ENCODE results near the gene NIPAL3. TPM values are rescaled to one million over a fixed set of nuclear protein-coding genes. Genes with fewer than 3 reads are reported as not detected.

NIPAL3 gene
- total and polyA plus RNA-seq, 3 donors from 2014 or later, result 11.2 to 46.0 (median 33.1) TPM

DNA sequence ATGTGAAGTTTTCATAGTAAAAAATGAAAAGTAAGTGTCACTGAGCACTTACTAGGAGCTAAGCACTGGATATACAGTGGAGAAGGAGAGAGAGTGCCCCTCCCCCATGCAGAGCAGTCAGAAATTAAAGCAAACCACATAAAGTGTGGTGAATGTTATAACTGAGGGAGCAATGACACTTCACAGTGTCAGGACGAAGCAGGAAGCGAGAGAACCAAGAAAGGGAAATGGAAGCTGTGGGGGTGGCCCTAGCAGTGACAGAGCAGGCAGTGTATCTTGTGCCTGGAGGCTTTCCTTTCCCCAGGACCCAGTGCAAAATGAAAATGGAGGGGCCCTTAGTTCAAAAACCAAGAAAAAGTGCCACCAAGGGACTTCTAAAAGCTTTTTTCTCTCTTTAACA lies 65.5 kb downstream of the NIPAL3 start:
- H3K36me3 ChIP-seq (ENCODE audit: low read depth, missing control alignments), result no peaks in the 10 kb centered on the region
- TF ChIP-seq, protein P1, sequence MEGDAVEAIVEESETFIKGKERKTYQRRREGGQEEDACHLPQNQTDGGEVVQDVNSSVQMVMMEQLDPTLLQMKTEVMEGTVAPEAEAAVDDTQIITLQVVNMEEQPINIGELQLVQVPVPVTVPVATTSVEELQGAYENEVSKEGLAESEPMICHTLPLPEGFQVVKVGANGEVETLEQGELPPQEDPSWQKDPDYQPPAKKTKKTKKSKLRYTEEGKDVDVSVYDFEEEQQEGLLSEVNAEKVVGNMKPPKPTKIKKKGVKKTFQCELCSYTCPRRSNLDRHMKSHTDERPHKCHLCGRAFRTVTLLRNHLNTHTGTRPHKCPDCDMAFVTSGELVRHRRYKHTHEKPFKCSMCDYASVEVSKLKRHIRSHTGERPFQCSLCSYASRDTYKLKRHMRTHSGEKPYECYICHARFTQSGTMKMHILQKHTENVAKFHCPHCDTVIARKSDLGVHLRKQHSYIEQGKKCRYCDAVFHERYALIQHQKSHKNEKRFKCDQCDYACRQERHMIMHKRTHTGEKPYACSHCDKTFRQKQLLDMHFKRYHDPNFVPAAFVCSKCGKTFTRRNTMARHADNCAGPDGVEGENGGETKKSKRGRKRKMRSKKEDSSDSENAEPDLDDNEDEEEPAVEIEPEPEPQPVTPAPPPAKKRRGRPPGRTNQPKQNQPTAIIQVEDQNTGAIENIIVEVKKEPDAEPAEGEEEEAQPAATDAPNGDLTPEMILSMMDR (IDR thresholded peaks at IDR 0.05), result no peak
- no peak for TF ChIP-seq POLR2A (IDR thresholded peaks at IDR 0.05)
- 72 to 75% methylated on average over 2 of the region's 2 CpGs for WGBS, 2 donors
- intact Hi-C loops (cut with DNase I; ENCODE audit: low total_unique reads), result no loop called here
- no peaks in the 10 kb centered on the region for H3K27me3 ChIP-seq
- no peak for DNase-seq
- H3K9me3 ChIP-seq, result no peaks in the 10 kb centered on the region
- no peak overlapping the region for H3K27ac ChIP-seq
- no peak overlapping the region for H3K4me3 ChIP-seq
- H3K4me1 ChIP-seq, result no peaks in the 10 kb centered on the region

DNA sequence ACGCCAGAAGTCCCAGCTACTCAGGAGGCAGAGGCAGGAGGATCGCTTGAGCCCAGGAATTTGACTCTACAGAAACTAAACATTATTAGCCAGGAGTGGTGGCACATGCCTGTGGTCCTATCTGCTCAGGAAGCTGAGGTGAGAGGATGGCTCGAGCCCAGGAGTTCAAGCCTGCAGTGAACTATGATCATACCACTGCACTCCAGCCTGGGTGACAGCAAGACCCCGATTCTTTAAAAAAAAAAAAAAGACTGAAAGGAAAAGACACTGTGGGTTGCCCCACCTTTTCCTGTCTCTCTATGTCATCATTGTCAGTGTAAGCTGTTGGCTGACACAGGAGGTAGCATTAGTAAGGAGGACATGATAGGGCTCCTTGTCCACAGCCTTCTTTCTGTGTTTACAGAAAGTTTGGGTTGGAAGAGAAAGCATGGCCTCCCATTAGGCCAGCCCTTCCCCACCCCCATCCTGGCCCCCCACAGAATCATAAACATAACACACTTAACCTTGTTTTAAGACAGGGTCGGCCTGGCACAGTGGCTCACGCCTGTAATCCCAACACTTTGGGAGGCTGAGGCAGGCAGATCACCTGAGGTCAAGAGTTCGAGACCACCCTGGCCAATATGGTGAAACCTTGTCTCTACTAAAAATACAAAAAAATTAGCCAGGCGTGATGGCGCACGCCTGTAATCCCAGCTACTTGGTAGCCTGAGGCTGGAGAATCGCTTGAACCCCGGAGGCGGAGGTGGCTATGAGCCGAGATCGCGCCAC lies 66.4 kb downstream of the NIPAL3 start:
- Histone ChIP-seq H3K27me3 (no peaks in the 10 kb centered on the region), H3K4me3 (no peak overlapping the region), H3K36me3 (ENCODE audit: low read depth, missing control alignments) (no peaks in the 10 kb centered on the region), H3K27ac (no peak overlapping the region), H3K9me3 (no peaks in the 10 kb centered on the region), H3K4me1 (no peaks in the 10 kb centered on the region)
- intact Hi-C loops (cut with DNase I; ENCODE audit: low total_unique reads), result no loop called here
- WGBS, 2 donors, result 94 to 96% methylated on average over 16 of the region's 16 CpGs
- TF ChIP-seq, protein P1 (IDR thresholded peaks at IDR 0.05), result no peak
- TF ChIP-seq POLR2A (IDR thresholded peaks at IDR 0.05), result no peak
- no peak for DNase-seq

DNA sequence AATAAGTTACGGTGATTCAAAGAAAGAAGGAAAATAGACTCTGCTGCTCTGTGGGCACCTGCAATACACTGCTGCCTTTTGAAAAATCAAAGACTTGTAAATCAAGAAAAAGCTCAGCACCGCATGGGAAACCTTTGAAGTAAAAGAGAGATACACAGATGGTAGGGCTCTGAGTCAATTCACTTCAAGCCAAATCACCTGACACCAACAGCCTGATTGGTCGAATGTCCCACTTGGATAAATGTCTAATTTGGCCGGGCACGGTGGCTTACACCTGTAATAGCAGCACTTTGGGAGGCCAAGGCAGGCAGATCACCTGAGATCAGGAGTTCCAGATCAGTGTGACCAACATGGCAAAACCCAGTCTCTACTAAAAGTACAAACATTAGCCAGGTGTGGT lies 67.8 kb downstream of the NIPAL3 start:
- Histone ChIP-seq H3K36me3 (ENCODE audit: low read depth, missing control alignments) (no peaks in the 10 kb centered on the region), H3K27ac (no peak overlapping the region), H3K27me3 (no peaks in the 10 kb centered on the region), H3K4me3 (no peak overlapping the region), H3K9me3 (no peaks in the 10 kb centered on the region), H3K4me1 (no peaks in the 10 kb centered on the region)
- DNase-seq, result no peak
- TF ChIP-seq POLR2A (IDR thresholded peaks at IDR 0.05), result no peak
- WGBS, 2 donors, result 88 to 91% methylated on average over 5 of the region's 5 CpGs
- intact Hi-C loops (cut with DNase I; ENCODE audit: low total_unique reads), result no loop called here

DNA sequence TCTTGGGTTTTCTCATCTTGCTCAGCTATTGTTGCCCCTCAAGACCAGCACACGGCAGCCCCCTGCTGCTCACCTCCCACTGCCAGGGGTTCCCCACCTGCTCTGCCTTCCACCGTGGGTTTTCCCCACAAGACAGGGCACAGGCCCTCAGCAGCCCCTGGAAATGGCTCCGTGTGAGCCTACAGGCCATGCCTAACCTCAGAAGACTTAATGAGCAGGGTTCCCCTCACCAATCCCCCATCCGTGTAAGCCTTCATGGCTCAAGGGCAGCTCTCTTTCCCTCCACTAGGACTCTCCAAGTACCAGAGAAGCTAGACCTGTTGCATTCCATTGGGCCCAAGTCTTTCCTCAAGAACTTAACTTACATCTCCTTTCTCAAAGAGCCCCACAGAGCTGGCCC lies 68.6 kb downstream of the NIPAL3 start:
- Histone ChIP-seq H3K27ac (no peak overlapping the region), H3K4me3 (no peak overlapping the region), H3K27me3 (no peaks in the 10 kb centered on the region), H3K4me1 (no peaks in the 10 kb centered on the region), H3K9me3 (no peaks in the 10 kb centered on the region), H3K36me3 (ENCODE audit: low read depth, missing control alignments) (no peaks in the 10 kb centered on the region)
- 69 to 81% methylated on average over 4 of the region's 4 CpGs for WGBS, 2 donors
- DNase-seq, result no peak
- intact Hi-C loops (cut with DNase I; ENCODE audit: low total_unique reads), result no loop called here
- TF ChIP-seq, protein P1 (IDR thresholded peaks at IDR 0.05), result no peak
- TF ChIP-seq POLR2A (IDR thresholded peaks at IDR 0.05), result no peak

GRCh38 chr1:24486331-24487065 lies 70.9 kb downstream of the NIPAL3 start:
- 80 to 81% methylated on average over 7 of the region's 7 CpGs for WGBS, 2 donors
- TF ChIP-seq, protein P1 (IDR thresholded peaks at IDR 0.05), result no peak
- TF ChIP-seq POLR2A (IDR thresholded peaks at IDR 0.05), result no peak

More at GRCh38 chr1:24486331-24487065, 70.9 kb downstream of the NIPAL3 start:
- no peaks in the 10 kb centered on the region for H3K9me3 ChIP-seq
- no peak overlapping the region for H3K27ac ChIP-seq
- DNase-seq, result no peak
- no peaks in the 10 kb centered on the region for H3K27me3 ChIP-seq
- no peaks in the 10 kb centered on the region for H3K36me3 ChIP-seq (ENCODE audit: low read depth, missing control alignments)
- intact Hi-C loops (cut with DNase I; ENCODE audit: low total_unique reads), result no loop called here
- no peak overlapping the region for H3K4me3 ChIP-seq
- H3K4me1 ChIP-seq, result no peaks in the 10 kb centered on the region

All from testis (tissue), 3 donors.